ENCODE results near the gene C11orf21. TPM values are rescaled to one million over a fixed set of nuclear protein-coding genes. Genes with fewer than 3 reads are reported as not detected.

The C11orf21 gene
- total and polyA plus RNA-seq, 12 donors: 0.04 to 2.1 (median 0.37) TPM

- Histone ChIP-seq H3K36me3 (replicated peaks in 1 of 2) (no peaks in the 10 kb centered on the region), H3K9me3 (replicated peaks in 1 of 3) (no peaks in the 10 kb centered on the region), H3K27me3 (peaks cover 4% of the 10 kb centered on the region), H3K27ac (no peak overlapping the region), H3K4me3 (no peak overlapping the region), H3K4me1 (replicated peaks in 1 of 2) (peaks cover 0 to 14% of the 10 kb centered on the region in 2 donors)
- 64 to 72% (median 64%) methylated on average over 11 to 18 of the region's 18 CpGs for WGBS, 4 donors
- peak in 3 of 7 donors; percentile 3 to 56 (median 21) for DNase-seq
- TF ChIP-seq CTCF (IDR thresholded peaks at IDR 0.05): peak in 2 of 6 experiments; percentile 13 to 26
- no peak for TF ChIP-seq POLR2A (IDR thresholded peaks at IDR 0.05)
- intact Hi-C loops (cut with DNase I): loop anchor here in 1 of 2 donors (10.0 kb wide), 1 partner anchor 606 kb away; a partner anchor contains a TSS
Measured at GRCh38 chr11:2298795-2299761, 2.6 kb downstream of the C11orf21 start.

GRCh38 chr11:2298131-2298794 is 3.5 kb downstream of the C11orf21 start:
- DNase-seq: peak in 1 of 7 donors; percentile 0
- Histone ChIP-seq H3K27ac (no peak overlapping the region), H3K27me3 (peaks cover 4% of the 10 kb centered on the region), H3K36me3 (replicated peaks in 1 of 2) (no peaks in the 10 kb centered on the region), H3K9me3 (replicated peaks in 1 of 3) (no peaks in the 10 kb centered on the region), H3K4me1 (replicated peaks in 1 of 2) (peaks cover 0 to 6% of the 10 kb centered on the region in 2 donors), H3K4me3 (no peak overlapping the region)
- WGBS, 4 donors: 74 to 88% (median 81%) methylated on average over 7 to 14 of the region's 14 CpGs
- TF ChIP-seq POLR2A (IDR thresholded peaks at IDR 0.05): no peak
- no peak for TF ChIP-seq CTCF (IDR thresholded peaks at IDR 0.05)
- intact Hi-C loops (cut with DNase I): loop anchor here in 1 of 2 donors (10.0 kb wide), 1 partner anchor 607 kb away; a partner anchor contains a TSS

- H3K4me1 ChIP-seq (replicated peaks in 1 of 2): no peaks in the 10 kb centered on the region
- H3K36me3 ChIP-seq (replicated peaks in 1 of 2): no peaks in the 10 kb centered on the region
- intact Hi-C loops (cut with DNase I): loop anchor here in 1 of 2 donors (10.0 kb wide), 1 partner anchor 607 kb away; a partner anchor contains a TSS
- no peak for TF ChIP-seq POLR2A (IDR thresholded peaks at IDR 0.05)
- no peak for TF ChIP-seq CTCF (IDR thresholded peaks at IDR 0.05)
- no peak for DNase-seq
- 48 to 80% (median 57%) methylated on average over 1 of the region's 1 CpG for WGBS, 4 donors
- H3K9me3 ChIP-seq (replicated peaks in 1 of 3): no peaks in the 10 kb centered on the region
- peaks cover 4% of the 10 kb centered on the region for H3K27me3 ChIP-seq
- no peak overlapping the region for H3K27ac ChIP-seq
- no peak overlapping the region for H3K4me3 ChIP-seq
Measured at GRCh38 chr11:2297623-2298030, 4.1 kb downstream of the C11orf21 start.

All from adrenal gland (tissue), 12 donors.